NCI-H2196 treated with DMSO at 0.1 percent for 48 hours (cell line): Measurements from ENCODE around the gene CLEC9A.

Source experiments
- DNase-seq: peaks from one replicate; lab custom pipeline; 2025; ENCODE audit not compliant: unreplicated experiment; lab: John Stamatoyannopoulos, UW

Gene CLEC9A

DNA sequence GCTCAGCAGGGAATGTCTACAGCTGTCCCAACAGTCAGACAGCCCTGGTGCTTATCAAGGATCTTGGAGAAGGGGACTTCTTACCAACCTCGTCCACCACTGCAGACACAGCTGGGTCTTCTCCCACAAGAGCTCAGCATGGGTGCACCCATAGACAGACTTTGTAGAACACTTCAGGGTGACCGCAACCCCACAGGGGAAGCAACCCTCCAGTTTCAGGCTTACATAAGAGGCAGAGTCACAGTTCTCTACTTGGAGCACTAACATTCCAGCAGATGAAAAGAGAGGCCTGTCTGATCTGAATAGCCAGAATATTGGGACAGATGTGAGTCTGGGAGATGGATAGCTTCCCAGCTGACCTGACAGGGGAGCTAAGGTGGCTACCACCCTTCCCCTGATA lies 71.8 kb downstream of the CLEC9A start:
- DNase-seq, result no peak

DNA sequence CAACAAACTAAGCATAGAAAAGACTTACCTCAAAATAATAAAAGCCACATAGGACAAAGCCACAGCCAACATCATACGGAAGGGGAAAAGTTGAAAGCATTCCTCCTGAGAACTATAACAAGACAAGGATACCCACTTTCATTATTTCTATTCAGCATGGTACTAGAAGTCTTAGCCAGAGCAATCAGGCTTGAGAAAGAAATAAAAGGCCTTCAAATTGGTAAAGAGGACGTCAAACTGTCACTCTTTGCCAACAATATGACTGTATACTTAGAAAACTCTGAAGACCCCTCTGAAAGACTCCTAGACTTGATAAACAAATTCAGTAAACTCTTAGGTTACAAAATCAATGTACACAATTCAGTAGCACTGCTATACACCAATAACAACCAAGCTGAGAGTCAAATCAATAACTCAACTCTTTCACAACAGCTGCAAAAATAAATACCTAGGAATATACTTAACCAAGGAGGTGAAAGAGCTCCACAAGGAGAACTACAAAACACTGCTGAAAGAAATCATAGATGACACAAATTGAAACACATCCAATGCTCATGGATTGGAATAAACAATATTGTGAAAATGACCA lies 79.9 kb downstream of the CLEC9A start:
- DNase-seq, result no peak

- DNase-seq, result no peak
These were observed 81.0 kb downstream of the CLEC9A start for GRCh38 chr12:10111451-10111850.

DNA sequence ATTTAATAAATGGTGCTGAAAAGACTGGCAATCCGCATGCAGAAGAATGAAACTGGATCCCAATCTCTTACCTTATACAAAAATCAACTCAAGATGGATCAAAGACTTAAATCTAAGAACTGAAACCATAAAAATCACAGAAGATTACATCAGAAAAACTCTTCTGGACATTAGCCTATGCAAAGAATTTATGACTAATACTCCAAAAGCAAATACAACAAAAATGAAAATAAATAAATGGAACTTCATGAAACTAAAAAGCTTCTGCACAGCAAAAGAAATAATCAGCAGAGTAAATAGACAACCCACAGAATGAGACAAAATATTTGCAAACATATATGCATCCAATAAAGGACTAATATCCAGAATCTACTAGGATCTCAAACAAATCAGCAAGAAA lies 82.6 kb downstream of the CLEC9A start:
- no peak for DNase-seq

DNA sequence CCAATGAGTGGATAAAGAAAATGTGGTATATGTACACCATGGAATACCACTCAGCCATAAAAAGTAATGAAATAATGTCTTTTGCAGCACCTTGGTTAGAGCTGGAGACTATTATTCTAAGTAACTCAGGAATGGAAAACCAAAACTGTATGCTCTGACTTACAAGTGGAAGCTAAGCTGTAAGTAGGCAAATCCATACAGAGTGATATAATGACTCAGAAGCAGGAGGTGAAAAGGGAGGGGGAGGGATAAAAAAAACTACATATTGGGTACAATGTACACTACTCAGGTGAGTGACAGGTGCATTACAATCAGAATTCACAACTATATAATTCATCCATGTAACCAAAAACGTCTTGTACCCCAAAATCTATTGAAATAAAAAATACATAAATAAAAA lies 83.4 kb downstream of the CLEC9A start:
- DNase-seq, result no peak

DNA sequence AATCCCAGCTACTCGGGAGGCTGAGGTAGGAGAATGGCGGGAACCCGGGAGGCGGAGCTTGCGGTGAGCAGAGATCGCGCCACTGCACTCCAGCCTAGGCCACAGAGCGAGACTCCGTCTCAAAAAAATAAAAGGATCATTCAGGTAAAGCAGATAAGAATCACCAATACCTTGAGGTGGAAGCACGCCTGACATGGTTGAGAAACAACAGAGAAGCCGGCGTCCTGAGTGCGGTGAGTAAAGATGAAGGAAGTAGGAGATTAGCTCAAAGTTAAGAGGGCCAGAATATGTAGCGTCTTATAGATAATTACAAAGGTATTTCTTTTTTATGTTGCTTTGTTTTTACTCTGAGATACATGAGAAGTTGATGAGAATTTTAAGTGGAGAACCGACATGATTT lies 84.8 kb downstream of the CLEC9A start:
- no peak for DNase-seq
